Glomerular visceral epithelial cell (primary cell): ENCODE results near the gene USH1G.
A peak's percentile ranks its signal among the peaks of the same experiment; 100 is the strongest.
"Not testable (repeated sequence)": the region's sequence is repeated elsewhere in the genome, so short reads cannot be mapped to it uniquely, and the experiment has no call there.

ENCODE experiments used
- DNase-seq: peaks from one replicate; pipeline ENCODE4 v3.0.0-alpha.2; 2016; ENCODE audit errors: extremely low spot score

The USH1G gene

GRCh38 chr17:74874615-74875037, 48.4 kb downstream of the USH1G start:
- no peak for DNase-seq

DNA sequence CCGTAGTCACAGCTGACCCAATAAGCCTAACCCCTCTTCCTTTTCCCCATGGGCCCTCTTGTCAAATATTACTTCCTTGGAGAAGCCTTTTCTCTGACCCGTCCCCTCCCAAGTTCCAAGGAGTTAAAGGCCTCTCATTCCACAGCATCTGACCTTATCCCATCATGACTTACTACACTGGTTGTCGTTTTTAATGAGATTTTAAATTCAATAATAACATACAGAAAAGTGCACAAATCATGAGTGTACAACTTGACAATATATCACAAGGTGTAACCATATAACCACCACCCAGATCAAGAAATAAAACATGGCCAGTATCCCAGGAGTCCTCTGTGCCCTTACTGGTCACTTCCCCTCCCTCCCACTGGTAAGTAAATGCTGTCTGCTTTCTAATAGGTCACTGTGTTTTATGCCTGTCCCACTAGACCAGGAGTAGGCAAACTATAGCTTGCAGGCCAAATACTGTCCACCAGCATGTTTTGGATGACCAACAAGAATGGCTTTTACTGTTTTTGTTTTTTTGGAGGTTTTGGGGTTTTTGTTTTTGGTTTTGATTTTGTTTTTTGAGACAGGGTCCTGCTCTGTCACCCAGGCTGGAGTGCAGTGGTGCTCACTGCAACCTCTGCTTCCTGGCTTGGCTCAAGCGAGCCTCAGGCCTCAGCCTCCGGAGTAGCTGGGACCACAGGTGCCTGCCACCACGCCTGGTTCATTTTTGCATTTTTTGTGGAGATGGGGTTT, 49.0 kb downstream of the USH1G start:
- peak; percentile 44 for DNase-seq

DNA sequence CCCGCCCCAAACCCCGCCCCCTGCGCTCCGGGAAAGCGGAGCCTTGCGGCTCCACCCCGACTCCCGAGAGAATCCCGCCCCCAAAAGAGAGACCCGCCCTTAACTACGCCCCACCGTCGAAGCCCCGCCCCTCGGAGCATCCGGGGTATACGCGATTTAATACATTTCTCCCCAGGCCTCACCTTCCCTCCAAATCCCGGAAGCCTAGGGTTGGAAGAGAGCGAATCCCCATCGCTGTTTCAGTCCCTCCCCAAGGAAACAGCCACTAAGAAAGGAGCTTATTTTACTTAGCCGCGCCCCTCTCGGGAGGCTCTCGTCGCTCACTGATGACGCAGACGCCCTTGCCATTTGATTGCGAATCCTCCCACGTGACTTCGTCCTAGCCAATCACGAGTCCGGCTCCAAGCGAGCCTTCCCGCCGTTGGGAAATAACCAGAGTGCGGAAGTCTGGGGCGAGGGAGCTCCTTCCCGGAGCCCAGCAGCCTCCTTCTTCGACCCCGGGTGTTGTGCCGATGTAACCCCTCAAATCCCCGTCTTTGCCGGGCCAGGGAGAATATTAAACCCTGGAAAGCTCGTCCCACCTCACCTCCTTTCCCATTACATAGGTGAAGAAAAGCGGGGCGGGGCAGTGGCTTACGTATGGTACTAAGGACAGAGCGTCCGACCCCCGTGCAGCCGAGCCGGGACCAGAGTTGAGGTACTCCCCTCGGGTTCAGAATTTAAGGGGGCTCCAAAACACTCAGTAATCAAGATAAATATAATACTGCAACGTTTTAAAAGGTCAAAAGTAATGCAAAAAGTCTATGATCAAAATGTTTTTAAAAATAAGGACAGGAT, 49.8 kb downstream of the USH1G start:
- DNase-seq = peak; percentile 100

GRCh38 chr17:74872313-74873036, 50.6 kb downstream of the USH1G start, which contains the start of gene FDXR:
Gene FDXR (minus strand): TSS chr17:74872994. CDS start chr17:74872944, 50 bp downstream.
- DNase-seq = no peak

DNA sequence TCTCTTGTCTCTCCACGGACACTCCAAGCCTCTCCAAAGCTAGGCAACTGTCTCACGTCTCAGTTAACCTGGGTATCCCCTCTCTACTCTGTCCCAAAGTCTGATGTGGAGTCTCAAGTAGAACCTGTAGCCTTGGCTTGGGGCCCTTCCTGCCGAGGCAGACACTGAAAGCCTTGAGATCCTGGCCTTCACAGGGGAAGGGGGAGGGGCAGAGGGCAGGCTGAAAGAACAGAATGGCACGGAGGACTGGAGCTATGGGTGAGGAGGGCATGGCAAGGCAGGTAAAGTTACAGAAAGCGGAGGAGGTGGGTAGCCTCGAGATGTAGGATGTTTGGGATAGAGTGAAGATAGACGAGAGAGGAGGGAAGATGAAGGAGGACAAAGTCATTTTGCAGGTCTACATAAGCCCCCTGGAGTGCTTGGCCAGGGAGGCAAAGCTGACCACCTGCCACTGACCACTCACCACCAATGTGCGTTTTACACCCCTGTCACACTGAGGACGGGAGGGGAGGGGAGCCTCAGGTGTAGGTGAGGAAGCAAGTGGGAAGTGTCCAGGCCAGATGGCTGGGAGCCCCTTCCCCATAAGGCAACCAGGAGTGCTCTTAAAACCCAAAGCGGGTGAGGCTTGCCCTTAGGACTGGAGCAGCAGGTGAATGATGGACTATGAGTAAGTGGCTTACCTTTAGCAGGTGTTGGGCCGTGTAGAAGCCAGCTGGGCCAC, 51.5 kb downstream of the USH1G start:
- no peak for DNase-seq

DNA sequence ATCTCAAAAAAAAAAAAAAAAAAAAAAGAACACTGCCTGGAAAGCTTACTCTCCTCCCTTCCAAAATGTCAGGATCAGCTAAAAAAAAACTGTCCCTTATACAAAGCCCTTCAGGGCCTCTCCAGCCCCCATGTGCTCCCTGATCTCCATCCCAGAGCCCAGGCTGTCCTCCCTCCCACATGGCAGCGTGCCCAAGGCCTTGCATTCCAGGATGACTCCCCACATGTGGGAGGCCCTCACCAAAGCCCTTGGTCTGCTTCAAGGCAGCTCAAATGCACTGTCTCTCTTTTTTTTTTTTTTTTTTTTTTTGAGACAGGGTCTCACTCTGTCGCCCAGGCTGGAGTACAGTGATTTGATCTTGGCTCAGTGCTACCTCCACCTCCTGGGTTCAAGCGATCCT, 52.5 kb downstream of the USH1G start:
- peak; percentile 61 for DNase-seq

DNA sequence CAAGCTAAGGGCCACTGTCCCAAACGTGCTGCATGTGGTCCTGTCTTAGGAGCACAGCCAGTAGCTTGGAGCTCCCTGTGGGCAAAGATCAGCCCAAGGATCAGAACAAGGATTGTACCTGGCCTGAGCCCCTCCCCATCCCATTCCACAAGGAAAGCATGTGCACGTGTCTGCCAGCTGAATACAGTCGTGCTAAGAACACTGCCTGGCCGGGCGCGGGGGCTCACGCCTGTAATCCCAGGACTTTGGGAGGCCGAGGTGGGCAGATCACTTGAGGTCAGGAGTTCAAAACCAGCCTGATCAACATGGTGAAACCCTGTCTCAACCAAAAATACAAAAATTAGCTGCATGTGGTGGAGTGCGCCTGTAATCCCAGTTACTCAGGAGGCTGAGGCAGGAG, 53.0 kb downstream of the USH1G start:
- DNase-seq = not testable (repeated sequence)

- no peak for DNase-seq
Observed at GRCh38 chr17:74868908-74869255, 54.2 kb downstream of the USH1G start.

DNA sequence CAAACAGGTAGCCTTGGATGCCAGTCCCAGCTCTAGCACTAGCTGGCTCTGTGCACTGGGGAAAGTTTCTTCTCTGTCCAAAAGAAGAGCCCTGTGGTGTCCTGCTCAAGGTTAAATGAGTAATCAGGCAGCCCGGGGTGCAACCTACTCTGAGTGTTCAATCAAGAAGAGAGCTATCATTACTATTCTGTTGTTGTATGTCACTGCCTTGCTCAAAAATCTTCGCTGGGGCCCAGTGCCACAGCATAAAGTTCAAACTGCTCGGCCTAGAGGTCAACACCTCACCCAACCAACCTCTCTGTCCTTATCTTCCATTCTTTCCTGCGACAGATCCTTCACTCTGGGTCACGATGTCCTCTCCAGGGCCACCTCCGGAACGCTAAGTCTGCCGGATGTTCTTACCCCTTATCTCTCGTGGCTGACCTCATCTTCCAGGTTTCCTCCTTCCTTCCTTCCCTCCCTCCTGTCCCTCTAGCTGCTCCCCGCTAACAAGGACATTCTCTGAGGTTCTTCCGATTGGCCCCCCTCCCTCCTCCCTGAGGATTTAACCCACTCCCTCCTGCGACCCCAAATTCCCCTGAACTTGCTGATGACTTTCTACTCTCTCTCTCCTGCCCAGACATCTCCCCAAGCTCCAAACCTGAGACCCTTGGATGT, 54.7 kb downstream of the USH1G start:
- DNase-seq = no peak

GRCh38 chr17:74866198-74866835, 56.7 kb downstream of the USH1G start:
- no peak for DNase-seq
